ENCODE data around the gene CLEC3B. TPM values are rescaled to one million over a fixed set of nuclear protein-coding genes. Genes with fewer than 3 reads are reported as not detected.
A peak's percentile ranks its signal among the peaks of the same experiment; 100 is the strongest.

CLEC3B gene
- polyA plus RNA-seq, 3 donors = 3.9 to 22.7 (median 14.5) TPM

GRCh38 chr3:45067941-45068340 is 41.8 kb downstream of the CLEC3B start:
- no peak for TF ChIP-seq CTCF (IDR thresholded peaks at IDR 0.05)
- peaks cover 30 to 39% of the 10 kb centered on the region in 2 donors for H3K4me1 ChIP-seq (ENCODE audit: control insufficient read depth in 1 of 2, insufficient read depth in 2 of 2, low read length in 2 of 2)
- H3K36me3 ChIP-seq (replicated peaks in 1 of 2; ENCODE audit: control insufficient read depth in 1 of 2, insufficient read depth in 2 of 2, low read length in 2 of 2) = no peaks in the 10 kb centered on the region
- H3K9ac ChIP-seq (ENCODE audit: insufficient read depth, low read length, poor library complexity, severe bottlenecking) = no peak overlapping the region
- no peak for DNase-seq
- no peaks in the 10 kb centered on the region for H4K20me1 ChIP-seq (ENCODE audit: insufficient read depth, low read length)
- Mint-ChIP-seq H3K9me3 (no peaks in the 10 kb centered on the region), H3K4me3 (no peak overlapping the region), H3K27me3 (ENCODE audit: low read depth in 3 of 3) (peaks cover 0 to 2% (median 0%) of the 10 kb centered on the region in 3 donors), H3K27ac (peak overlapping the region in 2 of 7 donors; percentile 53 to 100), H3K36me3 (peaks cover 0 to 3% of the 10 kb centered on the region in 2 donors), H3K4me1 (peaks cover 36% of the 10 kb centered on the region)
- no peak overlapping the region for H3K27ac ChIP-seq (ENCODE audit: low read depth in 1 of 2, low read length in 2 of 2)
- H2AFZ ChIP-seq (ENCODE audit: insufficient read depth, low read depth, low read length, poor library complexity, severe bottlenecking) = no peak overlapping the region
- WGBS (ENCODE audit: insufficient coverage) = 94% methylated on average over 2 of the region's 3 CpGs
- no peaks in the 10 kb centered on the region for H3K79me2 ChIP-seq (ENCODE audit: insufficient read depth, low read length)
- H3K4me2 ChIP-seq (replicated peaks; ENCODE audit: extremely low read depth, low read length, poor library complexity, severe bottlenecking) = no peak overlapping the region
- intact Hi-C loops (cut with micrococcal nuclease) = loop anchor here (5.0 to 10.0 kb wide), 2 partner anchors 44 to 47 kb away; no protein-coding TSS in a partner anchor
- H3K9me3 ChIP-seq (replicated peaks in 1 of 2; ENCODE audit: control insufficient read depth in 1 of 2, insufficient read depth in 1 of 2, low read length in 2 of 2) = no peaks in the 10 kb centered on the region
- no peaks in the 10 kb centered on the region for H3K27me3 ChIP-seq (ENCODE audit: control insufficient read depth in 2 of 2, insufficient read depth in 2 of 2, low read length in 2 of 2)
- H3K4me3 ChIP-seq (replicated peaks in 1 of 3; ENCODE audit: low read depth in 2 of 3, low read length in 3 of 3) = no peak overlapping the region

GRCh38 chr3:45071075-45071474 is 45.0 kb downstream of the CLEC3B start:
- Histone ChIP-seq H3K9ac (ENCODE audit: insufficient read depth, low read length, poor library complexity, severe bottlenecking) (no peak overlapping the region), H3K4me2 (replicated peaks; ENCODE audit: extremely low read depth, low read length, poor library complexity, severe bottlenecking) (no peak overlapping the region), H3K4me3 (replicated peaks in 1 of 3; ENCODE audit: low read depth in 2 of 3, low read length in 3 of 3) (no peak overlapping the region), H3K27ac (ENCODE audit: low read depth in 1 of 2, low read length in 2 of 2) (no peak overlapping the region), H3K27me3 (ENCODE audit: control insufficient read depth in 2 of 2, insufficient read depth in 2 of 2, low read length in 2 of 2) (no peaks in the 10 kb centered on the region), H3K4me1 (ENCODE audit: control insufficient read depth in 1 of 2, insufficient read depth in 2 of 2, low read length in 2 of 2) (peaks cover 8 to 14% of the 10 kb centered on the region in 2 donors), H3K79me2 (ENCODE audit: insufficient read depth, low read length) (no peaks in the 10 kb centered on the region), H3K9me3 (replicated peaks in 1 of 2; ENCODE audit: control insufficient read depth in 1 of 2, insufficient read depth in 1 of 2, low read length in 2 of 2) (no peaks in the 10 kb centered on the region), H3K36me3 (replicated peaks in 1 of 2; ENCODE audit: control insufficient read depth in 1 of 2, insufficient read depth in 2 of 2, low read length in 2 of 2) (no peaks in the 10 kb centered on the region), H4K20me1 (ENCODE audit: insufficient read depth, low read length) (no peaks in the 10 kb centered on the region), H2AFZ (ENCODE audit: insufficient read depth, low read depth, low read length, poor library complexity, severe bottlenecking) (no peak overlapping the region)
- Mint-ChIP-seq H3K9me3 (peaks cover 0 to 2% (median 0%) of the 10 kb centered on the region in 7 donors), H3K27ac (no peak overlapping the region), H3K36me3 (peaks cover 0 to 3% of the 10 kb centered on the region in 2 donors), H3K4me3 (no peak overlapping the region), H3K4me1 (peaks cover 16% of the 10 kb centered on the region), H3K27me3 (ENCODE audit: low read depth in 3 of 3) (peaks cover 0 to 4% (median 2%) of the 10 kb centered on the region in 3 donors)
- TF ChIP-seq CTCF (IDR thresholded peaks at IDR 0.05) = no peak
- DNase-seq = no peak
- intact Hi-C loops (cut with micrococcal nuclease) = no loop called here

Data from CD14-positive monocyte (primary cell).